HepG2 (cell line): ENCODE measurements around the gene IQGAP3. TPM values are rescaled to one million over a fixed set of nuclear protein-coding genes. Genes with fewer than 3 reads are reported as not detected.

ENCODE experiments used
- ADNP ChIP-seq: sonication (generic); formaldehyde crosslinking; IDR thresholded peaks from 2 replicates; pipeline ENCODE4 v1.4.0; 2020; ENCODE audit warnings: missing genetic modification reagents
- CBX5 ChIP-seq: sonication (generic); formaldehyde crosslinking; IDR thresholded peaks from 2 replicates; pipeline ENCODE4 v1.4.0; 2020; ENCODE audit warnings: missing genetic modification reagents, borderline replicate concordance
- CCDC6 ChIP-seq: sonication (generic); formaldehyde crosslinking; IDR thresholded peaks from 2 replicates; pipeline ENCODE4 v1.8.1; 2022; ENCODE audit warnings: mild to moderate bottlenecking, missing genetic modification reagents, moderate library complexity
- CHCHD3 ChIP-seq: sonication (generic); formaldehyde crosslinking; IDR thresholded peaks from 2 replicates; pipeline ENCODE4 v1.8.0; 2022; ENCODE audit warnings: mild to moderate bottlenecking, missing genetic modification reagents, moderate library complexity
- DR1 ChIP-seq: sonication (generic); formaldehyde crosslinking; IDR thresholded peaks from 2 replicates; pipeline ENCODE4 v1.8.0; 2021; ENCODE audit warnings: mild to moderate bottlenecking, missing genetic modification reagents, inconsistent platforms
- HDAC2 ChIP-seq: sonication (generic); formaldehyde crosslinking; IDR thresholded peaks from 2 replicates; pipeline ENCODE4 v1.4.0; 2020; ENCODE audit warnings: missing genetic modification reagents
- HMG20A ChIP-seq: IDR thresholded peaks from 2 replicates; pipeline ENCODE4 v1.6.1; 2016; ENCODE audit warnings: borderline replicate concordance
- HOXA5 ChIP-seq: sonication (generic); formaldehyde crosslinking; IDR thresholded peaks from 2 replicates; pipeline ENCODE4 v1.4.0; 2020; ENCODE audit warnings: missing genetic modification reagents
- MTA3 ChIP-seq: sonication (generic); formaldehyde crosslinking; IDR thresholded peaks from 2 replicates; pipeline ENCODE4 v1.4.0; 2020; ENCODE audit warnings: missing genetic modification reagents
- MTF2 ChIP-seq: sonication (generic); formaldehyde crosslinking; IDR thresholded peaks from 2 replicates; pipeline ENCODE4 v1.5.0; 2020; ENCODE audit warnings: missing genetic modification reagents, borderline replicate concordance
- NAIF1 ChIP-seq: sonication (generic); formaldehyde crosslinking; IDR thresholded peaks from 2 replicates; pipeline ENCODE4 v1.5.0; 2020; ENCODE audit warnings: mild to moderate bottlenecking, missing genetic modification reagents, borderline replicate concordance
- NFRKB ChIP-seq: fragments of 450-650 bp; IDR thresholded peaks from 2 replicates; pipeline ENCODE4 v1.6.1; 2017
- NR2C2 ChIP-seq: sonication (generic); formaldehyde crosslinking; IDR thresholded peaks from 2 replicates; pipeline ENCODE4 v1.4.0; 2020; ENCODE audit warnings: missing genetic modification reagents, mild to moderate bottlenecking, moderate library complexity, borderline replicate concordance
- NR2F6 ChIP-seq, 2 experiments: IDR thresholded peaks; 2 replicates each; pipeline ENCODE4 v1.6.1; 2016; ENCODE audit warnings: antibody characterized with exemption in 1 of 2, mild to moderate bottlenecking in 1 of 2
- PHF20 ChIP-seq: sonication (generic); formaldehyde crosslinking; IDR thresholded peaks from 2 replicates; pipeline ENCODE4 v1.5.0; 2020; ENCODE audit warnings: mild to moderate bottlenecking, missing genetic modification reagents
- RBM22 ChIP-seq: fragments of 200-400 bp; formaldehyde crosslinking; optimal IDR thresholded peaks from 2 replicates; pipeline ENCODE3; 2017; ENCODE audit warnings: mild to moderate bottlenecking, low read length, moderate library complexity
- SALL2 ChIP-seq: sonication (generic); formaldehyde crosslinking; IDR thresholded peaks from 2 replicates; pipeline ENCODE4 v1.8.1; 2023; ENCODE audit warnings: mild to moderate bottlenecking, missing genetic modification reagents, inconsistent platforms
- SMYD3 ChIP-seq: sonication (generic); formaldehyde crosslinking; IDR thresholded peaks from 2 replicates; pipeline ENCODE4 v1.8.1; 2023; ENCODE audit warnings: mild to moderate bottlenecking, missing genetic modification reagents
- SRSF9 ChIP-seq: fragments of 200-400 bp; formaldehyde crosslinking; IDR thresholded peaks from 2 replicates; pipeline ENCODE4 v1.6.1; 2018; ENCODE audit warnings: borderline replicate concordance, mild to moderate bottlenecking, low read depth, low read length; ENCODE audit not compliant: insufficient read depth, poor library complexity, severe bottlenecking
- ZBTB3 ChIP-seq: sonication (generic); formaldehyde crosslinking; IDR thresholded peaks from 2 replicates; pipeline ENCODE4 v1.4.0; 2020; ENCODE audit warnings: low read depth, mild to moderate bottlenecking, moderate library complexity, missing genetic modification reagents, borderline replicate concordance
- ZMYM4 ChIP-seq: sonication (generic); formaldehyde crosslinking; IDR thresholded peaks from 2 replicates; pipeline ENCODE4 v1.8.1; 2023; ENCODE audit warnings: mild to moderate bottlenecking, missing genetic modification reagents
- ZNF124 ChIP-seq: sonication (generic); formaldehyde crosslinking; IDR thresholded peaks from 2 replicates; pipeline ENCODE4 v1.4.0; 2020; ENCODE audit warnings: missing genetic modification reagents
- ZNF263 ChIP-seq: sonication (generic); formaldehyde crosslinking; IDR thresholded peaks from 2 replicates; pipeline ENCODE4 v1.4.0; 2020; ENCODE audit warnings: missing genetic modification reagents
- ZNF292 ChIP-seq: sonication (generic); formaldehyde crosslinking; IDR thresholded peaks from 2 replicates; pipeline ENCODE4 v1.8.1; 2022; ENCODE audit warnings: mild to moderate bottlenecking, low read depth, missing genetic modification reagents, borderline replicate concordance
- ZNF329 ChIP-seq: sonication (generic); formaldehyde crosslinking; IDR thresholded peaks from 2 replicates; pipeline ENCODE4 v1.9.0; 2021; ENCODE audit warnings: low read depth, mild to moderate bottlenecking, missing genetic modification reagents
- ZNF367 ChIP-seq: sonication (generic); formaldehyde crosslinking; IDR thresholded peaks from 2 replicates; pipeline ENCODE4 v1.4.0; 2020; ENCODE audit warnings: missing genetic modification reagents, borderline replicate concordance
- ZNF496 ChIP-seq: sonication (generic); formaldehyde crosslinking; IDR thresholded peaks from 2 replicates; pipeline ENCODE4 v1.8.1; 2023; ENCODE audit warnings: mild to moderate bottlenecking, moderate library complexity, missing genetic modification reagents; ENCODE audit not compliant: insufficient replicate concordance
- ZNF549 ChIP-seq: sonication (generic); formaldehyde crosslinking; IDR thresholded peaks from 2 replicates; pipeline ENCODE4 v1.5.0; 2020; ENCODE audit warnings: missing genetic modification reagents
- ZNF644 ChIP-seq: IDR thresholded peaks from 2 replicates; pipeline ENCODE4 v1.6.1; 2016; ENCODE audit warnings: low read depth
- ZNF777 ChIP-seq: sonication (generic); formaldehyde crosslinking; IDR thresholded peaks from 2 replicates; pipeline ENCODE4 v1.4.0; 2020; ENCODE audit warnings: missing genetic modification reagents
- ZNF782 ChIP-seq: sonication (generic); formaldehyde crosslinking; IDR thresholded peaks from 2 replicates; pipeline ENCODE4 v1.4.0; 2020; ENCODE audit warnings: missing genetic modification reagents, mild to moderate bottlenecking, borderline replicate concordance
- polyA plus RNA-seq, 8 experiments: library from polyadenylated mRNA; depleted of rRNA in 3 of 8; stranded (reverse) in 7 of 8; unstranded in 1 of 8; fragments of >200 nt; fragmentation: Illumina TruSeq in 4 of 8; extraction: Trizol in 4 of 8; gene quantifications; 2 replicates each; pipeline versions ENCODE4 v1.2.1 to v1.2.3, GENCODE V29; 2011 to 2016; ENCODE audit warnings: low read depth in 4 of 8, missing spikeins in 1 of 8, mixed read lengths in 1 of 8; ENCODE audit not compliant: insufficient read depth in 1 of 8
- total RNA-seq, 5 experiments: library from RNA; depleted of rRNA; stranded (reverse); fragments of >200 nt; fragmentation: Illumina TruSeq; extraction: Trizol; gene quantifications; 2 replicates each; pipeline ENCODE4 v1.2.3, GENCODE V29; 2016; ENCODE audit warnings: low read depth in 1 of 5
- TF ChIP-seq, protein P1 (sequence below): sonication (generic); formaldehyde crosslinking; IDR thresholded peaks from 2 replicates; pipeline ENCODE4 v1.9.0; 2022; ENCODE audit warnings: missing genetic modification reagents, mild to moderate bottlenecking, borderline replicate concordance

IQGAP3 gene
- total and polyA plus RNA-seq, 2 of the 13 experiments (the other 11 are each of a cell fraction or from before 2014, with no cell fraction given): 13.5 to 14.1 TPM

DNA sequence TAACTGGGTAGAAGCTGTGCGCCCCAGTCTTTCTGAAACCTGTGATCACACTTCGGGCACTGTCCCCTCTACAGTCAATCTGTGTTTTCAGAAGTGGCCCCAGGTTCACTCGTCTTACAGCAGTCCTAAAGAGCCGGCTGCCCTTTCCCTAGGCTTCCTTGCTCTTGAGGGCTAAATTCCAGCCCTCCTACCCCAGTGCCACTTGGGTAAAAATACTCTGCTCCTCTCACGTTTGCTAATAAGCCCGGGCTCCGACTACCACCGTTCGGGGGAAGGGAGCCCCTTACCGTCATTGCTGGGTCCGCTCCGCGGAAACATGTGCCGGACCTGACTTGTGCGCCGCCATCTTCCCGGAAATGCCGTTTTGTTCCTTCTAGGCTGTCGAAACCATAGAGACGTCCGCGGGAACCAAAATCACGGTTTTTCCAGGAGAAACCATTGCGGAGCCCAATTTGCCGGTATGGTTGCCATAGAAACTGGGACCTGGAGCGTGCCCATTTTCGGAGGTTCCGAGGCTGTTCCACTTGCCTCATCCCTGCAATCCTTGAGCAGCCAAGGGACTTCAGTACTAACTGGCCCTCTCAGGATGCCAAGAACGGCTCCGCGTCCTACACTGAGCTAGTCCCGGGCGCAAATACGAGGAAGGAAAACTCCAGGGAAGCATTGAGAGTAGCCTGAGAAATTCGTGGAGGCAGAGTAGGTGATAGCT, 28.9 kb upstream of the IQGAP3 start, which contains the start of gene GPATCH4 (continued):
- TF ChIP-seq CHCHD3 (CRISPR knock-in tag): no peak
- TF ChIP-seq ZNF367 (CRISPR knock-in tag): no peak
- peak; percentile 48; the same call in 1 of the 2 replicates for TF ChIP-seq CBX5 (CRISPR knock-in tag)
- peak; percentile 59; the same call in 1 of the 2 replicates for TF ChIP-seq ZNF782 (CRISPR knock-in tag)
- TF ChIP-seq NR2C2: peak; percentile 68; the same call in 1 of the 2 replicates
- TF ChIP-seq ZBTB3 (CRISPR knock-in tag): 0 out of 2 replicates have a peak, but pooled peaks have one; percentile 20
- no peak; the same call in 1 of the 2 replicates for TF ChIP-seq HOXA5 (CRISPR knock-in tag)
- TF ChIP-seq, protein P1, sequence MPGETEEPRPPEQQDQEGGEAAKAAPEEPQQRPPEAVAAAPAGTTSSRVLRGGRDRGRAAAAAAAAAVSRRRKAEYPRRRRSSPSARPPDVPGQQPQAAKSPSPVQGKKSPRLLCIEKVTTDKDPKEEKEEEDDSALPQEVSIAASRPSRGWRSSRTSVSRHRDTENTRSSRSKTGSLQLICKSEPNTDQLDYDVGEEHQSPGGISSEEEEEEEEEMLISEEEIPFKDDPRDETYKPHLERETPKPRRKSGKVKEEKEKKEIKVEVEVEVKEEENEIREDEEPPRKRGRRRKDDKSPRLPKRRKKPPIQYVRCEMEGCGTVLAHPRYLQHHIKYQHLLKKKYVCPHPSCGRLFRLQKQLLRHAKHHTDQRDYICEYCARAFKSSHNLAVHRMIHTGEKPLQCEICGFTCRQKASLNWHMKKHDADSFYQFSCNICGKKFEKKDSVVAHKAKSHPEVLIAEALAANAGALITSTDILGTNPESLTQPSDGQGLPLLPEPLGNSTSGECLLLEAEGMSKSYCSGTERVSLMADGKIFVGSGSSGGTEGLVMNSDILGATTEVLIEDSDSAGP: peak; percentile 46; the same call in 1 of the 2 replicates
- TF ChIP-seq ZMYM4 (CRISPR knock-in tag): 0 out of 2 replicates have a peak, but pooled peaks have one; percentile 55
- no peak for TF ChIP-seq SMYD3 (CRISPR knock-in tag)
- peak; percentile 84 for TF ChIP-seq CCDC6 (CRISPR knock-in tag)
- no peak for TF ChIP-seq HMG20A (CRISPR knock-in tag)
- peak; percentile 96 for TF ChIP-seq PHF20 (CRISPR knock-in tag)
- no peak for TF ChIP-seq ZNF549 (CRISPR knock-in tag)
- TF ChIP-seq ZNF292 (CRISPR knock-in tag): no peak
- no peak for TF ChIP-seq ADNP
- peak; percentile 38; the same call in 1 of the 2 replicates for TF ChIP-seq NFRKB
- TF ChIP-seq ZNF777 (CRISPR knock-in tag): peak; percentile 56; the same call in 1 of the 2 replicates
- TF ChIP-seq NR2F6 (IDR thresholded peaks at IDR 0.05): no peak
- no peak for TF ChIP-seq NR2F6 (CRISPR knock-in tag; IDR thresholded peaks at IDR 0.05)
- TF ChIP-seq ZNF124 (CRISPR knock-in tag): peak; percentile 89
- TF ChIP-seq SALL2 (CRISPR knock-in tag): peak; percentile 36; the same call in 1 of the 2 replicates
- TF ChIP-seq RBM22: no peak
- TF ChIP-seq ZNF644 (CRISPR knock-in tag): 0 out of 2 replicates have a peak, but pooled peaks have one; percentile 61
- no peak for TF ChIP-seq MTA3 (CRISPR knock-in tag)
- TF ChIP-seq ZNF263: peak; percentile 46; the same call in 1 of the 2 replicates
- TF ChIP-seq NAIF1 (CRISPR knock-in tag): no peak
- no peak for TF ChIP-seq ZNF329
- TF ChIP-seq HDAC2: peak; percentile 76
- peak; percentile 41; the same call in 1 of the 2 replicates for TF ChIP-seq DR1 (CRISPR knock-in tag)
- no peak for TF ChIP-seq MTF2 (CRISPR knock-in tag)
- no peak for TF ChIP-seq SRSF9
- no peak for TF ChIP-seq ZNF496 (CRISPR knock-in tag)
